Measurements from ENCODE around the gene TSKS.

TSKS gene

DNA sequence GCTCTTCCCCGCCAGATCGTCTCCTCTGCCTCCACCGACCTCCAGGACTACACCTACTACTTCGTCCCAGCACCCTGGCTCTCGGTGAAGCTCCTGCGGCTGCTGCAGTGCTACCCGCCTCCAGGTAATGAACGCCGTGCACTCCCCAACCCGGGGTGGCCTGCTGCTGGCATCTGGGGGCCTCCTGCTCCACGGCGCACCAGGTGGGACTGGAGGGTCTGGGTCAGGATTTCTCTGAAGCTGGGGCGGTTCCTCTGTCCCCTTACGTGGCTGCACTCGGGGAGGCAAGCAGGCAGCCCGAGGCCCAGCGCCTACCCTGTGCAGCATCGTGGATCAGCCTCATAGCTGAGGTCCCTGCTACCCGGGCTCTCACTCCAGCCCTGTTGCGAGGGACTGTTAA lies 32.5 kb upstream of the TSKS start:
- DNase-seq (ENCODE audit: low read depth), result no peak

DNA sequence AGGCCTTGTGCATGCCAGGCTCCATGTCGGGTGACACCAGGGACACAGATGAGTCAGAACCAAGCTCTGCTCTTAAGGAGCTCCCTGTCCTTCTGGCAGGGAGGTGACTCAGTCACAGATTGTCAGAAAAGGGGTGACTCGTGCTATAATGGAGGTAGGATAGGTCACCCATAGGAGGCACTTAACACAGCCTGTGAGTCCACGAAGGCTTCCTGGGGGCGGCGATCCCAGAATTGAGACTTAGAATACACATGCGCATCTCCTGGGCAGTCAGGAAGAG lies 30.4 kb upstream of the TSKS start:
- no peak for DNase-seq (ENCODE audit: low read depth)

DNA sequence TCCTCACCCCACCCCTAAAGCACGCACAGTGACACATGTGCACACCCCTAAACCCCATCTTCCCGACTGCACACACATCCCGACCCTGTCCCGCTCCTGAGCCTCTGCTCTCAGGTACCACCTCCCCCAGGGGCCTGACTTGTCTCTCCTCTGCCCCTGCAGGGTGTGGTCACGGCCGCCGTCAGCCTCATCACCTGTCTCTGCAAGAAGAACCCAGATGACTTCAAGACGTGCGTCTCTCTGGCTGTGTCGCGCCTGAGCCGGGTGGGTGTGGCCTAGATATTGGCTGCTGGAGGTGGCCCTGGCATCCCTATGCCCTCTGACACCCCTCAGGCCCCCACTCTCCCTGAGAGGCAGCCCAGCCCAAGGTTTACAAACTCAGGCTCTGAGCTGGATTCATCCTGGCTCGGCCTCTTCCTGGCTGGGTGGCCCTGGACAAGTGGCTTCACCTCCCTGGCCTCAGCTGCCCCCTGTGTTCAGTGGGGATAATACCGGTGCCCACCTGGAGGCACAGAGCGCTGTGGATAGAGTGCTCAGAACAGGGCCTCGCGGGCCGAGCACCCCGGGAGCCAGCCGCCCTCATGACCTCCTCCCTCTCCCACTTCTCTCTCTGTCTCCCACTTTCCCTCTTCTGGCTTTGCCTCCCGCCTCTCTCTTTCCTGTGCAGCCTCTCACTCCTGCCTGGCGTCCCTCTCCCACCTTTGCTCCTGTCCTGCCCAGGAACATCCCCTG lies 29.9 kb upstream of the TSKS start:
- no peak for DNase-seq (ENCODE audit: low read depth)

DNA sequence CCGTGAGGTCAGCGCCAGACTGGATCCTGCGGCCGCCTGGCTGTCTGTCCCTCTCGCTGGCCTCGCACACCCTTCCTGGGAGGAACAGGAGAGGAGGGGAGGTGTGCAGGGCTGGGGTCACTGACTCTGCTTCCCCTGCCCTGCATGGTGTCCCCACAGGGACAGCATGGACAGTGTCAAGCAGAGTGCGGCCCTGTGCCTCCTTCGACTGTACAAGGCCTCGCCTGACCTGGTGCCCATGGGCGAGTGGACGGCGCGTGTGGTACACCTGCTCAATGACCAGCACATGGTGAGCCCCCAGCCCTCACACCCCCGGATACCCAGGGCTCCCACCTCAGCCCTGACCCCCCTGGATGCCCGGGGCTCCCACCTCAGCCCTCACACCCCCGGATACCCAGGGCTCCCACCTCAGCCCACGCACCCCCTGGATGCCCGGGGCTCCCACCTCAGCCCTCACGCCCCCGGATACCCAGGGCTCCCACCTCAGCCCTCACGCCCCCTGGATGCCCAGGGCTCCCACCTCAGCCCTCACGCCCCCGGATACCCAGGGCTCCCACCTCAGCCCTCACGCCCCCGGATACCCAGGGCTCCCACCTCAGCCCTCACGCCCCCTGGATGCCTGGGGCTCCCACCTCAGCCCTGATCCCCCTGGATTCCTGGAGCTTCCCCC lies 28.8 kb upstream of the TSKS start:
- DNase-seq (ENCODE audit: low read depth), result no peak

DNA sequence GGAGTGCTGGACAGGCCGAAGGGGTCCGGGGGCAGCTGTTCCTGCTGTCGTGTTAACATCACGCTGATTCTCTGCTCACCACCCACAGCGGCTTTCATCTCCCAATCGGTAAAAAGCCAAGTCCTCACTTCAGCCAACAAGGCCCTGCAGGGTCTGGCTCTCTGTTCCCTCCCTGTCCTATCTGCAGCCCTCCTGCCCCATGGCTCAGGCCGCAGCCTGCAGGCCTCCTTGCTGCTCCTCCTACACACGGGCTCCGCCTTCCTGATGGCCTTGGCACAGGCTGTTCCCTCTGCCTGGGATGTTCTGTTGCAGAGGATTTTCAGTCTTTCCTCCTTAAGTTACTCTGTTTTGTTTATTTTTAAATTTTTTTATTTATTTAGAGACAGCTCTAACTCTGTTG lies 27.8 kb upstream of the TSKS start:
- DNase-seq (ENCODE audit: low read depth), result no peak

DNA sequence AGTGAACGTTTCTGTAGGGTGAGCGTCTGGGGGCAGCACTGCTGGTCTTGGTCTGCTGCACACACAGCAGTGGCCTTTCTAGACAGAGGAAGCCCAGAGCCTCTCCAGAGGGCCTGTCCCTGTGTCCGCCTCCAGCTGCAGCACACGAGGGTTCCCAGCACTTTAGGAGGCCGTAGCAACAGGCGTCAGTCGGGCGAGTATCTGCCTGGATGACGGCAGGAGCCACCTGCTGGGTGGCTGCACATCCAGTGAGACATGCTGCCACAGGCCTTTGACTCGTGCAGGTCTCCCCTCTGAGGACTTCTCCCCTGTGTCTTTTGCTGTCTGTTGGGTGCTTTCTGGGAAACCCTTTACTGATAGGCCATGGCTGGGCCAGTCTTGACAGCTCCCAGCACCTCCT lies 25.8 kb upstream of the TSKS start:
- DNase-seq (ENCODE audit: low read depth), result no peak

DNA sequence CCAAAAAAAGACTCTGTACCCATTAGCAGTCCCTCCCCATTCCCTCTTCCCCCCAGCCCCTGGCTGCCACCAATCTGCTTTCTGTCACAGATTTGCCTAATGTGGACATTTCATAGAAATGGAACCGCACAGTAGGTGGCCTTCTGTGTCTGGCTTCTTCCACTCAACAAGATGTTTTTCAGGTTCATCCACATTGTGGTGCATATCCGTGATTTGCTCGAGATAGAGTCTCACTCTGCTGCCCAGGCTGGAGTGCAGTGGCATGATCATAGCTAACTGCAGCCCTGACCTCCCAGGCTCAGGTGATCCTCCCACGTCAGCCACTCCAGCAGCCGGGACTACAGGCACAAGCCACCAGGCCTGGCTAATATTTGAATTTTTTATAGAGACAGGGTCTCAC lies 24.6 kb upstream of the TSKS start:
- DNase-seq (ENCODE audit: low read depth), result no peak

DNA sequence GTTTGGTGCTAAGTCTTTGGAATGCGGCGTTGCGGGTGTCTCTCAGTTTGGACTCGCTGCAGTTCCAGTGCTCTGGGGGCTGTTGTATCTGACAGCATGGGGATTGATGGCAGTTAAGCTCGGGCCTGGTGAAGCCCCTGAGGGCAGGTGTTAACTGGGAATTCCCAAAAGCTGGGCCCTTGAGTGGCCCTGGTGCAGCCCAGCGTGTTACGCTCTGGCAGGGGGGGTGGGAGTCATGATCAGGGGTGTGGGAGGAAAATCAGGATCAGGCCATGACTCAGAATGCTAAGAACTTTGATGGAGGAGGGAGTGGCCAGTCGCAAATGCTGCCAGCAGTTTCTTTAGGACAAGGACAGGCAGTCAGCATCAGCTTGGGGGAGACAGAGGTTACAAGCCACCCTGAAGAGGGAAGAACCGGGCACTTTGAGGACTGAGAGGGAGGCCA lies 23.3 kb upstream of the TSKS start:
- DNase-seq (ENCODE audit: low read depth), result peak; percentile 51

DNA sequence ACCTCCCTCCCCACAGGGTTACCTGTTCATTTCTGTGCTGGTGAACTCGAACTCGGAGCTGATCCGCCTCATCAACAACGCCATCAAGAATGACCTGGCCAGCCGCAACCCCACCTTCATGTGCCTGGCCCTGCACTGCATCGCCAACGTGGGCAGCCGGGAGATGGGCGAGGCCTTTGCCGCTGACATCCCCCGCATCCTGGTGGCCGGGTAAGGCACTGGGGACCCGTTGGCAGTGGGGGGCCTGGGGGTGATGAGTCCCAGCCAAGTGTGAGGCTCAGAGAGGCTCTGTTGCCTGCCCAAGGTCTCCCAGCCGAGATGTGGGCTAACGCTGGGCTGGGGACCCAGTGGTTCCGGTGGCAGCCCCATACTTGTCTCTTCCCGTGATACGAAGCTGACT lies 19.4 kb upstream of the TSKS start:
- no peak for DNase-seq (ENCODE audit: low read depth)

DNA sequence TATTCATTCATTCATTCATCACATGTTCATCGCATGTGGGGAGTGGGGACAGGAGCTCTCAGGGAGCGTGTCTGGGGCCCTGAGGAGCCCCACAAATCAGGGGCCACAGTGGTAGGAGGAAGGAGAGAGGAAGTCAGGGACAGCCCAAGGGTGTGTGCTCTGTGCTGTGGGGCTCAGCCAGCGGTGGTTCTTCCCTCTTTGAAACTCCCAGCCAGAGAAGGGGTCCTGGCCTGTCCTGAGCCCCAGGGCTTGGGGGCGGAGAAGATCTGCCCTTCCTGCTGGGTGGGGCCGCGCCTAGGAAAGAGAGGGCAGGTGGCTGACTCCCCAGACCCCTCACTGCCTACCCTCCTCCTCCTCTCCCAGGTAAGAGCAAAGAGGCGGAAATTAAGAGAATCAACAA lies 18.3 kb upstream of the TSKS start:
- DNase-seq (ENCODE audit: low read depth), result no peak

DNA sequence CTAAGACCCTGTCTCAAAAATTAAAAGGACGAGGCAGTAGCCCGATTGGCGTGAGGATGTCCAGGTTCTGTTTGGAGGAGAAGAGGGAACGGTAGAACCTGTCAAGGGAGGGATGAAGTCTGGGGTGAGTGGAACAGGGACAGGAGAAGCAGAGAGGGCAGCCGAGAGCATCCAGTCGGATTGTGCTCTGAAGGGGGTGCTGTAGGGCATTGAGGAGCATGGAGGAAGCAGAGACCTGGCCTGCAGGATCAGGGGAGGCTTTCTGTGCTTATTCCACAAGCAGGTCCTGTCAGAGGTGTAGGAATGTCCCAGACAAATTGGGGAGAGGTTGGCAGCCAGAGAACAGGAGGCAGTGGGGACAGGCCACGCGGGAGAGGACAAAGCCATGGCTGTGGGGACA lies 17.8 kb upstream of the TSKS start:
- DNase-seq (ENCODE audit: low read depth), result no peak

DNA sequence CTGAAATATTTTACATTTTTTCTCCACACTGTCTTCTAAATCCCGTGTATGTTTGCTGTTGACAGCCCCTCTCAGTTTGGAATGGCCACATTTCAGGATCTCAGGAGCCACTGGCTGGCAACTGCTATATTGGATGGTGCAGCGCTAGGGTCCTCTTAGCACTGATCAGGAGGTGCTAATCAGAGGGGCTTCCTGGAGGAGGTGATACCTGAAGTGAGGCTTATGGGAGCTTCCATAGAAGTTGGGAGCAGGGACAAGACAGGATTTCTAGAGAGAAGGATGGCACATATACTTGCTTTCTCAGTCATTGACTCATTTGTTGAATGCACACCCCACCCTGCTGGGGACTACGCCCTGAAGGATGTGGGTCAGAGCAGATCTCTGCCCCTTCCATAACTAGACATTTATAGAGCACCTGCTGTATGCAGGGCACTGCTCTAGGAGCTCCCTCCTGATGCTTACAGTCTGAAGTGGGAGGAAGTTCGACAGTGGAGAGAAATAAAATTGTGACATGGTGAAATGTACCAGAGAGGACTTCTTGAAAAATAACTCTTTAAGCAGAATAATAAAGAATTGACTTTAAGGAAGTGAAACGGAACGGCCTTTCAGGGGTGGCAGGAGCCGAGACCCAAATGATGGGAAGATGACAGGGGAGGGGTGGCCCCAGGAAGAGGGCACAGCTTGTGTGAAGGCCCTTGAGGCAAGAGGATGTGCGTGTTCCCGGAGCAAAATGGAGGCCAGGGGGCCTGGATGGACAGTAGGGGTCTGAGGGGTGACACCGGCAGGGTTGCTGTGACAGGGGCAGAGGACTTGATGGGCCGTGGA lies 16.8 kb upstream of the TSKS start:
- DNase-seq (ENCODE audit: low read depth), result no peak

DNA sequence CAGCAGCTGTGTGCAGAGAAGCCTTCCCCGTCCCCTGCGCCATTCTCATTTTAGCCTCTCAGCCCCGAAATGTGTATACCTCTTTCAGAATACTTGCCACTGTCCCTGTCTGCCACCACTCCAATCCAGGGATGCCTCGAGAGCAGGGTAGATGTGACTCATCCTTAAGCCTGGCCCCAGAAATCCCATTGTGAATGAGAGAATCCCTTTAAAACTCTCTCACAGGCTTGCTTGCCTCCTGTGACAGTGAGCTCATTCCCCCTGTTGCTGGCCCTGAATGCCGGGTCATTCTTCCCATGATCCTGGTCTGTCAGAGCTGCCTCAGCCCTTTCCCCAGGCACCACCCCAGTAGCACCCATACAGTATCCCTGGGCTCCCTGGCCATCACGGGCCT lies 13.3 kb upstream of the TSKS start:
- DNase-seq (ENCODE audit: low read depth), result no peak

DNA sequence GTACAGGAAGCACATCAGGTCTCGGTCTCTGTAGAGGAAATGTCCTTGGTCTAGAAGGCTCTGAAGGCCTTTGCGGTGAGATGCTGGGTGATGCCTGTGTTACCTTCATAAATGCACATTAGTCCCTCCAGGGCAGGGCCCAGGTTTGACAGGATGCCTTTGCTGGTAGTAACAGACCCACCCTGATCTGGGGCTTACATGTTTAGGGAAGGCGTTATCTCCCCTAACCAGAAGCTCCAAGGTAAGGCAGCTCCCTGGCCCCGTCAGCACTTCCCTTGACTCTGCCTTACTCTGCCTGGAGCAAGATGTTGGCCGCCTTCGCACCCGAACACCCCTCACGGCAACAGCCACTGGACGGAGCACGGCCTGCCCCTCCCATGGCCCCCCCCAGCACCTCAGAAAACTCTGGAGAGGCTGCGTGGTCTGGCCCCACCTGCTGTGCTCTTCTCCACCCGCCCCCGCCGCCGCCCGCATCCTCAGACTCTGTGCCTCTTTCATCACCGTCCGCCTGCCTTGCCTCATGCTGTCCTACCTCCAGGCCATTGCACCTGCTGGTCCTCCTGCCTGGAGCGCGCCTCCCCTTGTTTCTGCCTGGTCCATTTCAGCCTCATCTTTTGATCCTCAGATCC lies 12.8 kb upstream of the TSKS start:
- DNase-seq (ENCODE audit: low read depth), result no peak

DNA sequence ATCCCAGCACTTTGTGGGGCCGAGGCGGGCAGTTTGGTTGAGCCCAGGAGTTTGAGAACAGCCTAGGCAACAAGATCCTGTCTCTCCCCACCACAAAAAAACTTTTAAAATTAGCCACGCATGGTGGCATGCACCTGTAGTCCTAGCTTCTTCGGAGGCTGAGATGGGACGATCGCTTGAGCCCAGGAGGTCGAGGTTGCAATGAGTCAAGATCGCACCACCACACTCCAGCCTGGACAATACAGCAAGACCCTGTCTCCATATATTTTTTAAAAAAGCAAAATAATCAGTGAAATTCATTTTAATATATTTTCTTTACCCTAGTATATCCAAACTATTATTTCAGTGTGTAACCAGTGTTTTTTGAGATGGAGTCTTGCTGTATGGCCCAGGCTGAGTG lies 11.9 kb upstream of the TSKS start:
- DNase-seq (ENCODE audit: low read depth), result no peak

DNA sequence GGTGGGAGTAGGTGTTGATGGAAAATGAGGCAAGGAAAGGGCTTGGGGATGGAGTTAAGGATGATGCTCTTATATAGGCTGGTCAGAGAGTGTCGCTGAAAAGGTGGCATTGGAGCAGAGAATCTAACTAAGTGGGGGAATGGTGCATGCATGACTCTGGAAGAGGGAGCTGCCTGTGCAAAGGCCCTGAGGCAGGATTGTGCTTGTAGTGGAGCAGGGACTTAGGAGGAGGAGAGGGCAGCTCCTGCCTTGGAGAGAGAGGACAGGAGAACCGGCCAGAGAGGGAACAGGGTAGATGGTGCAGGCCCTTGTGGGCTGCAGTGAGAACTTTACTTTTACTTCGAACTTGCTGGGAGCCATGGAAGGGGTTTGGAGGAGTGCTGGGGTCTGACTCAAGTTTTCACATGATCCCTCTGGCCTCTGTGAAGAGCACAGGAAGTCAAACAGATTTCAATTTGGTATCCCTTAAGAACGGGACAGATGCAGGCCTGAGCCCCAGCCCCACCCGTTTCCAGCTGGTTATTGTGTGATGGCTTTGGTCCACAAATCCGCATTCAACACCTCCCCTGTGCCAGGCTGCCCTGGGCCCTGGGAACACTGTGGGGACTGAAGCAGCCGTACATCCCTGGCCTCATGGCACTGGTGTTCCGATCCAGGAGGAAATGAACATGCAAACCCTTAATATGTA lies 10.7 kb upstream of the TSKS start:
- no peak for DNase-seq (ENCODE audit: low read depth)

DNA sequence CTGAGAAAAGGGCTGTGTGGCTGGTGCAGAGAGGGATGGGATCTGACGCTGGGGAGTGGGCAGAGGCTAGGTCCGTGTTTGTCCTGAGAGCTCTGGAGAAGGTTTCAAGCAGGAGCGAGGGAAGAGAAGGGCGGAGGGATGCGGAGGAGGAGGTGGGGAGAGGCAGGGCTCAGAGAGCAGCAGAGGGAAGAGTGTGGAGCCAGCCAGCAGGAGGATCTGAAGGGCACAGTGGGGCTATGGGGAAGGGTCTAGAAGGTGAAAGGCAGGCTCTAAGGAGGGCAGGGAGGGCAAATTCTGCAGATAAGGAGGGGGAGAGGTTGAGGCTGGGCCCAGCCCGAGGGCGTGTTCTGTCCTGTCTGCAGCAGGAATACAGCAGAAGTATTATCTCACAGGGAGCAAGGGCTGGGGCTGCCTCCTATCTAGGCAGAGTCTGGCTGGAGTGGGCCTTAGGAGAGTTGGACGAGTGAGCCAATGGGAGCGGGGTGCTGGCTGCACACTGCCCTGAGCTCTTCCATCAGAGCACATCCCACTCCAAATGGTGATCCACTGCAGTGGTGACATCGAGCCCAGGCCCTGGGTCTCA lies 9.8 kb upstream of the TSKS start:
- DNase-seq (ENCODE audit: low read depth), result no peak

DNA sequence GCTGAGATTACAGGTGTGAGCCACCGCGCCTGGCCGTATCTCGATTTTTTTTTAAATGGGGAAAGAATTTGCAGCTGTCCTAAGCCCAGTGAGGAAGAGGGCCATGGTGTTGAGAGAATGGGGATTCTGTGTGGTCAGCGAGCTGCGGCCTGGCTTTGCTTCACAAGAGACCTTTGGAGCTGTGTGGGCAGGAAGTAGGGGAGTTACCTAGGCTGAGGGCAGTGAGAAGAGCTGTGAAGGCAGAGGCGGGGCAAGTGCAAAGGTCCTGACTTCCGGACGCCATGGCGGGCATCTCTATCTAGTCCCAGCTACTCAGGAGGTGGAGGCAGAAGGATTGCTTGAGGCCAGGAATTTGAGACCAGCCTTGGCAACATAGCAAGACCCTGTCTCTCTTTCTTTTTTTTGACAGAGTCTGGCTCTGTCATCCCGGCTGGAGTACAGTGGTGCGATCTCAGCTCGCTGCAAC lies 8.6 kb upstream of the TSKS start:
- no peak for DNase-seq (ENCODE audit: low read depth)

DNA sequence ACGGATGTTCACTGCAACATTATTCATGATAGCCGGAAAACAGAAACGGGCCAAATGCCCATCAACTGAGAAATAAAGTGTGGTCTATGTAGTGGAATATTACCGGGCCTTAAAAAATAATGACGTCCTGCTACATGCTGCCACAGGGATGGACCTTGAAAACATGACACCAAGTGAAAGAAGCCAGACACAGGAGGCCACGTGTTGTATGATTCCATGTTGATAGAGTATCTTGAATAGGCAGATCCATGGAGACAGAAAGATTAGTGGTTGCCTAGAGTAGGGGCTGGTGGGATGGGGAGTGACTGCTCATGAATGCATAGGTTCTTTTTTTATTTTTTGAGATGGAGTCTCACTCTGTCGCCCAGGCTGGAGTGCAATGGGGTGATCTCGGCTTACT lies 7.4 kb upstream of the TSKS start:
- DNase-seq (ENCODE audit: low read depth), result no peak

DNA sequence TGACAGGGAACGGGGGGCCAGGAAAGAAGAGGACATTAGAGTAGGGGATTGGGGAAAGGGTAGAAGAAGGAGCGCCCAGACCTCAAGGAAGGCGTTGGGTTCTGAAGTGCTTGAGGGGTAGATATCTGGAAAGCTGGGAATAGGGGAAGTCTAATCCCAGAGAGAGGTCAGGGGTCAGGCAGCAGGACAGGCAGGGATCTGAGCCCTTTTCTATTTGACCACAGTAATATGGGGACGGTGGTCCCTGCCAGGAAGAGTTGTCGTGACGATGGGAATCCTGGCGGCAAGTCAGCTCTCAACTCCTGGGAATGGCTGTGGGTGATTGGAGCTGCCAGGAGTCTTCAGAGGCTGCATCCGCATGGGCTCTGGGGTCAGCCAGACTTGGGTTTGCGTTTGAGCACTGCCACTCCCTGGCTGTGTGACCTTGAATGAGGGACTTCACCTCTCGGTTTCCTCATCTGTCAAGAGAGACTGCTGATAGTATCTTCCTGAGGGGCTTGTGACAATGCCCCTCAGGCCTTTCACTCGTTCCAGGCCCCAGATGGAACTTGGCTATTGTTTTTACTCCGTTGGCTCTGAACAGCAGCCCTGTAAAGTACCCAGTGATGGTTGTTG lies 5.0 kb upstream of the TSKS start:
- DNase-seq (ENCODE audit: low read depth), result no peak

DNA sequence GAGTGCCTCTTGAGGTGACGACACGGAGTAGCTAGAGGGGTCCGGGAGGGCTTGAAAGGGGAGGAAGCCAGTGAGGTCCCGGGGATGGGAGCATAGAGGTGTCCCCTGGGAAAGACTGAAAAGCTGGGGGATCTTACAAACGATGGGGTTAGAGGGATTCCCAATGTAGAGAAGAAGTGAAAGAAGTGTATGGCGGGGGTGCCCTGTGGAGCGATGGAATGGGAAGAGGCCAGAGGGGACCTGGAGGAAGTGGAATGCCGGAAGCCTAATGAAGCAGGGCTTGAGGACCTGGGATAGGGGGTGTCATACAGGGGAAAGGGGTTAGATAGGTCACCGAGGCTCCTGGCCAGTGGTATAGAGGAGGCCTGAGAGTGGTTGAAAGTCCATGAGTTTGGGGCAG lies 4.3 kb upstream of the TSKS start:
- DNase-seq (ENCODE audit: low read depth), result no peak

DNA sequence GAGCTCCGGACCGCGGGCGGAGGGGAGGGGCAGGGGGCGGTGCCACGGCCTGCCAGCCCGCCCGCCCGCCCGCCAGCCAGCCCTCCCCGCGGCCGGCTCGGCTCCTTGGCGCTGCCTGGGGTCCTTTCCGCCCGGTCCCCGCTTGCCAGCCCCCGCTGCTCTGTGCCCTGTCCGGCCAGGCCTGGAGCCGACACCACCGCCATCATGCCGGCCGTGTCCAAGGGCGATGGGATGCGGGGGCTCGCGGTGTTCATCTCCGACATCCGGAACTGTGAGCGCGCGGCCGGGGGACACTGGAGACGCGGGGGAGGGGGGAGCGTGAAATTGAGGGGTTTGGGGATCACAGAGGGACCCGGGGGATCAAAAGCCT lies 3.8 kb upstream of the TSKS start, which contains the start of gene AP2A1:
TSS of gene AP2A1 (plus strand) at position 72 of the 370 bp plus-strand sequence. CDS start at position 205, 133 bp downstream.
- DNase-seq (ENCODE audit: low read depth), result no peak

Measured in GM04504 (cell line).